ENCODE measurements around the gene EBF3.

DNA sequence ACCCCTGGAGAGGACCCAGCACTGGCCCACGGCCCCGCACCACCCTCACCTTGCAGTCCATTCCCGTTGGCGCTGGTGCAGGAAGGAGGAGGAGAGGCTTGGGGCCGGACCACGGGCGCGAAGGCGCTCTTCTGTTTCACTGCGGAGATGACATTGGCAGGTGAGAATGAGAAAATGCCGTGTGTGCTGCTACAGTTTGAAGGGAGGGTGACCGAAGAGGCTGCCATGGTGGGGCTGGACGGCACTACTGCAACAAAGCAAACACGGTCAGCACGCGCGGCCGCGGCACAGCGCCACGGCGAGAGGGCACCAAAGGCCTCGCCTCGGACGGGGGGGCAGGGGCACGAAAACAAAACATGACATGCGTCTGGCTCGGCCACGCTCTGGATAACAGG lies 123.9 kb downstream of the EBF3 start:
- TF ChIP-seq POLR2AphosphoS2 (IDR thresholded peaks at IDR 0.05; ENCODE audit: low read length), result no peak
- TF ChIP-seq ZBTB49 (CRISPR knock-in tag; IDR thresholded peaks at IDR 0.05; ENCODE audit: borderline replicate concordance), result no peak
- TF ChIP-seq, protein P1, sequence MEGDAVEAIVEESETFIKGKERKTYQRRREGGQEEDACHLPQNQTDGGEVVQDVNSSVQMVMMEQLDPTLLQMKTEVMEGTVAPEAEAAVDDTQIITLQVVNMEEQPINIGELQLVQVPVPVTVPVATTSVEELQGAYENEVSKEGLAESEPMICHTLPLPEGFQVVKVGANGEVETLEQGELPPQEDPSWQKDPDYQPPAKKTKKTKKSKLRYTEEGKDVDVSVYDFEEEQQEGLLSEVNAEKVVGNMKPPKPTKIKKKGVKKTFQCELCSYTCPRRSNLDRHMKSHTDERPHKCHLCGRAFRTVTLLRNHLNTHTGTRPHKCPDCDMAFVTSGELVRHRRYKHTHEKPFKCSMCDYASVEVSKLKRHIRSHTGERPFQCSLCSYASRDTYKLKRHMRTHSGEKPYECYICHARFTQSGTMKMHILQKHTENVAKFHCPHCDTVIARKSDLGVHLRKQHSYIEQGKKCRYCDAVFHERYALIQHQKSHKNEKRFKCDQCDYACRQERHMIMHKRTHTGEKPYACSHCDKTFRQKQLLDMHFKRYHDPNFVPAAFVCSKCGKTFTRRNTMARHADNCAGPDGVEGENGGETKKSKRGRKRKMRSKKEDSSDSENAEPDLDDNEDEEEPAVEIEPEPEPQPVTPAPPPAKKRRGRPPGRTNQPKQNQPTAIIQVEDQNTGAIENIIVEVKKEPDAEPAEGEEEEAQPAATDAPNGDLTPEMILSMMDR (IDR thresholded peaks at IDR 0.05 in 2 of 3, conservative IDR thresholded peaks at IDR 0.05 in 1 of 3; ENCODE audit: insufficient read depth in 2 of 3, low read depth in 1 of 3, low read length in 3 of 3), result no peak
- TF ChIP-seq MED1 (CRISPR knock-in tag; IDR thresholded peaks at IDR 0.05; ENCODE audit: borderline replicate concordance), result no peak
- no peak for TF ChIP-seq TAF1 (IDR thresholded peaks at IDR 0.05; ENCODE audit: control insufficient read depth, extremely low read depth, insufficient read depth, low read length, severe bottlenecking)
- TF ChIP-seq WHSC1 (IDR thresholded peaks at IDR 0.05; ENCODE audit: low read length), result no peak
- no peak for TF ChIP-seq CEBPB (tag; IDR thresholded peaks at IDR 0.05)
